ENCODE data around the gene TMEM203. TPM values are rescaled to one million over a fixed set of nuclear protein-coding genes. Genes with fewer than 3 reads are reported as not detected.

TMEM203 gene
- total RNA-seq, 4 donors from 2014 or later, result 23.1 to 47.9 (median 30.0) TPM

DNA sequence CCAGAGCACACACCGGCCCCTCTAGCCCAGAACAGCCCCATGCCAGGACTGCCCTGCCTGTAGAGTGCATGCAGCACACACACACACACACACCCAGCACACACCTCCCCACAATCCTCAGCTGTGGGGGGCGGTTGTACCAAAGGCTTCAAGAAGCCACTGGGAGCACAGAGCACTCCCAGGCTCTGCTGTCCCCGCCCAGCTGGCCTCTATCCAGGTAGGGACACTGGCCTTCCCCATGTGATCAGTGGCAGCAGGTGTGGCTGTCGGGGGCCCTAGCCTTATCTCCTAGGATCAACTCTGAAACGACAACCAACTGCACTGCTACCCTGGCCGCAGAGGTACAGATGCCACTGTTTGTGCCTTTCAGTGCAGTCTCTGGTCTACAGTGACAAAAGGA is 19.1 kb downstream of the TMEM203 start:
- no peaks in the 10 kb centered on the region for H3K27me3 ChIP-seq
- TF ChIP-seq EP300 (IDR thresholded peaks at IDR 0.05) (no peak), POLR2A (IDR thresholded peaks at IDR 0.05) (no peak)
- TF ChIP-seq, protein P1, sequence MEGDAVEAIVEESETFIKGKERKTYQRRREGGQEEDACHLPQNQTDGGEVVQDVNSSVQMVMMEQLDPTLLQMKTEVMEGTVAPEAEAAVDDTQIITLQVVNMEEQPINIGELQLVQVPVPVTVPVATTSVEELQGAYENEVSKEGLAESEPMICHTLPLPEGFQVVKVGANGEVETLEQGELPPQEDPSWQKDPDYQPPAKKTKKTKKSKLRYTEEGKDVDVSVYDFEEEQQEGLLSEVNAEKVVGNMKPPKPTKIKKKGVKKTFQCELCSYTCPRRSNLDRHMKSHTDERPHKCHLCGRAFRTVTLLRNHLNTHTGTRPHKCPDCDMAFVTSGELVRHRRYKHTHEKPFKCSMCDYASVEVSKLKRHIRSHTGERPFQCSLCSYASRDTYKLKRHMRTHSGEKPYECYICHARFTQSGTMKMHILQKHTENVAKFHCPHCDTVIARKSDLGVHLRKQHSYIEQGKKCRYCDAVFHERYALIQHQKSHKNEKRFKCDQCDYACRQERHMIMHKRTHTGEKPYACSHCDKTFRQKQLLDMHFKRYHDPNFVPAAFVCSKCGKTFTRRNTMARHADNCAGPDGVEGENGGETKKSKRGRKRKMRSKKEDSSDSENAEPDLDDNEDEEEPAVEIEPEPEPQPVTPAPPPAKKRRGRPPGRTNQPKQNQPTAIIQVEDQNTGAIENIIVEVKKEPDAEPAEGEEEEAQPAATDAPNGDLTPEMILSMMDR (IDR thresholded peaks at IDR 0.05), result no peak
- peaks cover 7 to 58% (median 34%) of the 10 kb centered on the region in 4 donors for H3K4me1 ChIP-seq
- peaks cover 0 to 76% (median 40%) of the 10 kb centered on the region in 3 donors for H3K36me3 ChIP-seq
- WGBS, 2 donors, result 78 to 91% methylated on average over 6 of the region's 6 CpGs
- H3K9me3 ChIP-seq, result no peaks in the 10 kb centered on the region
- no peak for DNase-seq (ENCODE audit: low spot score in 2 of 2)
- no peak overlapping the region for H3K27ac ChIP-seq
- H3K4me3 ChIP-seq, result no peak overlapping the region

- H3K4me1 ChIP-seq, result peaks cover 7 to 55% (median 34%) of the 10 kb centered on the region in 4 donors
- no peaks in the 10 kb centered on the region for H3K9me3 ChIP-seq
- H3K27ac ChIP-seq, result no peak overlapping the region
- H3K27me3 ChIP-seq, result no peaks in the 10 kb centered on the region
- DNase-seq (ENCODE audit: low spot score in 2 of 2), result no peak
- no peak overlapping the region for H3K4me3 ChIP-seq
- whole genome bisulfite sequencing, 2 donors, result 87 to 96% methylated on average over 18 to 19 of the region's 19 CpGs
- TF ChIP-seq EP300 (IDR thresholded peaks at IDR 0.05) (no peak), POLR2A (IDR thresholded peaks at IDR 0.05) (no peak)
- TF ChIP-seq, protein P1 (IDR thresholded peaks at IDR 0.05), result no peak
- peaks cover 0 to 76% (median 44%) of the 10 kb centered on the region in 3 donors for H3K36me3 ChIP-seq
Observed at GRCh38 chr9:137185921-137186320, 19.5 kb downstream of the TMEM203 start.

GRCh38 chr9:137184881-137185660 is 20.4 kb downstream of the TMEM203 start:
- no peak overlapping the region for H3K4me3 ChIP-seq
- peaks cover 3 to 76% (median 49%) of the 10 kb centered on the region in 3 donors for H3K36me3 ChIP-seq
- peaks cover 7 to 47% (median 29%) of the 10 kb centered on the region in 4 donors for H3K4me1 ChIP-seq
- H3K9me3 ChIP-seq, result no peaks in the 10 kb centered on the region
- WGBS, 2 donors, result 91% methylated on average over 43 to 47 of the region's 48 CpGs
- H3K27me3 ChIP-seq, result no peaks in the 10 kb centered on the region
- H3K27ac ChIP-seq, result no peak overlapping the region
- DNase-seq (ENCODE audit: low spot score in 2 of 2), result no peak
- TF ChIP-seq, protein P1 (IDR thresholded peaks at IDR 0.05), result no peak

- no peaks in the 10 kb centered on the region for H3K27me3 ChIP-seq
- peaks cover 3 to 82% (median 56%) of the 10 kb centered on the region in 3 donors for H3K36me3 ChIP-seq
- H3K4me3 ChIP-seq, result no peak overlapping the region
- peaks cover 0 to 37% (median 19%) of the 10 kb centered on the region in 4 donors for H3K4me1 ChIP-seq
- 91 to 94% methylated on average over 24 to 27 of the region's 27 CpGs for WGBS, 2 donors
- H3K9me3 ChIP-seq, result no peaks in the 10 kb centered on the region
- TF ChIP-seq, protein P1 (IDR thresholded peaks at IDR 0.05), result no peak
- no peak for TF ChIP-seq POLR2A (IDR thresholded peaks at IDR 0.05)
- TF ChIP-seq EP300 (IDR thresholded peaks at IDR 0.05), result no peak
- H3K27ac ChIP-seq, result no peak overlapping the region
- no peak for DNase-seq (ENCODE audit: low spot score in 2 of 2)
Observed at GRCh38 chr9:137183980-137184595, 21.4 kb downstream of the TMEM203 start.

- no peak for DNase-seq (ENCODE audit: low spot score in 2 of 2)
- 89 to 90% methylated on average over 17 of the region's 17 CpGs for WGBS, 2 donors
- Histone ChIP-seq H3K27me3 (no peaks in the 10 kb centered on the region), H3K4me1 (peaks cover 0 to 34% (median 18%) of the 10 kb centered on the region in 4 donors), H3K27ac (no peak overlapping the region), H3K9me3 (no peaks in the 10 kb centered on the region), H3K4me3 (no peak overlapping the region), H3K36me3 (peaks cover 3 to 94% (median 56%) of the 10 kb centered on the region in 3 donors)
- TF ChIP-seq POLR2A (IDR thresholded peaks at IDR 0.05), result no peak
Observed at GRCh38 chr9:137182836-137183235, 22.6 kb downstream of the TMEM203 start.

All from tibial nerve (tissue), 4 donors.